K562 (cell line): ENCODE measurements around the gene FCGR2B. TPM values are rescaled to one million over a fixed set of nuclear protein-coding genes. Genes with fewer than 3 reads are reported as not detected.

Experiments used
- ARID1B ChIP-seq: fragments of 450-650 bp; IDR thresholded peaks from 2 replicates; pipeline ENCODE4 v1.6.1; 2016; ENCODE audit warnings: antibody characterized with exemption, mild to moderate bottlenecking, inconsistent platforms
- BRF1 ChIP-seq: IDR thresholded peaks from 3 replicates; pipeline ENCODE4 v1.6.1; 2011; ENCODE audit warnings: borderline replicate concordance, mild to moderate bottlenecking; ENCODE audit not compliant: insufficient read length; ENCODE audit errors: extremely low read depth
- HDAC8 ChIP-seq: fragments of 450-650 bp; IDR thresholded peaks from 2 replicates; pipeline ENCODE4 v1.6.1; 2016; ENCODE audit warnings: mild to moderate bottlenecking, missing genetic modification characterization, moderate library complexity, missing compliant biosample characterization
- HLTF ChIP-seq: fragments of 450-650 bp; IDR thresholded peaks from 2 replicates; pipeline ENCODE4 v1.6.1; 2016
- MCM3 ChIP-seq: fragments of 450-650 bp; IDR thresholded peaks from 2 replicates; pipeline ENCODE4 v1.6.1; 2016
- MECOM ChIP-seq: fragments of 250-450 bp; sonication (Bioruptor Pico); IDR thresholded peaks from 2 replicates; pipeline ENCODE4 v1.8.0; 2022; ENCODE audit warnings: inconsistent platforms
- MTA3 ChIP-seq: fragments of 450-650 bp; formaldehyde crosslinking; IDR thresholded peaks from 2 replicates; pipeline ENCODE4 v1.6.1; 2017; ENCODE audit warnings: mild to moderate bottlenecking, borderline replicate concordance
- MYNN ChIP-seq, 2 experiments: sonication (generic); formaldehyde crosslinking in 1 of 2; IDR thresholded peaks; 2 replicates each; pipeline versions ENCODE4 v1.5.0 to v1.6.1; 2016 to 2020; ENCODE audit warnings: antibody characterized with exemption in 1 of 2, missing genetic modification reagents in 1 of 2
- NR4A1 ChIP-seq, 2 experiments: fragments of 250-450 bp in 1 of 2; fragments of 450-650 bp in 1 of 2; sonication (Bioruptor Pico) in 1 of 2; IDR thresholded peaks; 2 replicates each; pipeline versions ENCODE4 v1.4.0 to v1.6.1; 2016 to 2020; ENCODE audit warnings: mild to moderate bottlenecking in 2 of 2, missing compliant biosample characterization in 1 of 2, missing genetic modification characterization in 1 of 2, moderate library complexity in 1 of 2
- POLR2G ChIP-seq: fragments of 200-400 bp; formaldehyde crosslinking; IDR thresholded peaks from 2 replicates; pipeline ENCODE4 v1.6.1; 2017; ENCODE audit warnings: low read depth, mild to moderate bottlenecking, antibody characterized with exemption, low read length, moderate library complexity
- POLR3G ChIP-seq: IDR thresholded peaks from 2 replicates; pipeline ENCODE4 v1.6.1; 2011; ENCODE audit not compliant: insufficient read length, insufficient replicate concordance; ENCODE audit errors: extremely low read depth
- SIN3A ChIP-seq, 2 experiments: fragments of 150-350 bp in 1 of 2; IDR thresholded peaks; 2 replicates each; pipeline ENCODE4 v1.6.1; 2011 to 2016; ENCODE audit warnings: borderline replicate concordance in 2 of 2, low read depth in 2 of 2, low read length in 2 of 2, mild to moderate bottlenecking in 2 of 2, moderate library complexity in 2 of 2; ENCODE audit not compliant: control insufficient read depth in 1 of 2
- TCF3 ChIP-seq: sonication (generic); formaldehyde crosslinking; IDR thresholded peaks from 2 replicates; pipeline ENCODE4 v1.4.0; 2020; ENCODE audit warnings: mild to moderate bottlenecking, missing genetic modification reagents
- ZFX ChIP-seq: sonication (generic); formaldehyde crosslinking; IDR thresholded peaks from 2 replicates; pipeline ENCODE4 v1.8.0; 2022; ENCODE audit warnings: mild to moderate bottlenecking, missing genetic modification reagents, moderate library complexity
- polyA plus RNA-seq, 8 experiments: library from polyadenylated mRNA; depleted of rRNA in 4 of 8; stranded (reverse) in 5 of 8; unstranded in 3 of 8; fragments of >200 nt; fragmentation: Nextera tagmentation in 2 of 8; fragmentation: Illumina TruSeq in 1 of 8; extraction: Ambion mirVana in 2 of 8; extraction: Trizol in 1 of 8; gene quantifications; 2 replicates each; pipeline versions ENCODE4 v1.2.1 to v1.2.3, GENCODE V29; 2011 to 2014; ENCODE audit warnings: inconsistent platforms in 1 of 8, missing spikeins in 1 of 8
- total RNA-seq, 7 experiments: library from RNA; depleted of rRNA in 6 of 7; stranded (reverse); fragments of >200 nt in 6 of 7; fragmentation: Illumina TruSeq in 2 of 7; extraction: Trizol in 2 of 7; gene quantifications; 2 replicates each; pipeline versions ENCODE4 v1.2.1 to v1.2.3, GENCODE V29; 2011 to 2021; ENCODE audit warnings: low replicate concordance in 1 of 7
- TF ChIP-seq, protein P1 (sequence below): fragments of 450-650 bp; formaldehyde crosslinking; IDR thresholded peaks from 2 replicates; pipeline ENCODE4 v1.4.0; 2022; ENCODE audit warnings: missing genetic modification characterization
- TF ChIP-seq, protein P2 (sequence below), 3 experiments: IDR thresholded peaks in 2 of 3; conservative IDR thresholded peaks in 1 of 3; 2 replicates each; pipeline ENCODE4 v1.5.1; 2011 to 2012; ENCODE audit warnings: low read length in 3 of 3, mild to moderate bottlenecking in 3 of 3, control low read depth in 2 of 3, improper control_type of control experiment in 1 of 3, inconsistent platforms in 1 of 3, low read depth in 1 of 3, mixed read lengths in 1 of 3, moderate library complexity in 1 of 3; ENCODE audit not compliant: insufficient read depth in 2 of 3
- TF ChIP-seq, protein P3 (sequence below), 2 experiments: fragments of 450-650 bp; conservative IDR thresholded peaks; 2 replicates each; pipeline ENCODE4 v1.6.1; 2017; ENCODE audit warnings: mild to moderate bottlenecking in 2 of 2, moderate library complexity in 2 of 2
- TF ChIP-seq, protein P4 (sequence below): fragments of 200-800 bp; sonication (Bioruptor generic); IDR thresholded peaks from 2 replicates; pipeline ENCODE4 v1.6.1; 2017; ENCODE audit warnings: missing genetic modification characterization, missing compliant biosample characterization
- TF ChIP-seq, protein P5 (sequence below): fragments of 450-650 bp; formaldehyde crosslinking; IDR thresholded peaks from 2 replicates; pipeline ENCODE4 v1.4.0; 2022; ENCODE audit warnings: mild to moderate bottlenecking, moderate library complexity

Gene FCGR2B
- total and polyA plus RNA-seq, 9 of the 15 experiments (the other 6 are each of a cell fraction or from before 2014, with no cell fraction given): 1.7 to 8.9 (median 3.9) TPM

DNA sequence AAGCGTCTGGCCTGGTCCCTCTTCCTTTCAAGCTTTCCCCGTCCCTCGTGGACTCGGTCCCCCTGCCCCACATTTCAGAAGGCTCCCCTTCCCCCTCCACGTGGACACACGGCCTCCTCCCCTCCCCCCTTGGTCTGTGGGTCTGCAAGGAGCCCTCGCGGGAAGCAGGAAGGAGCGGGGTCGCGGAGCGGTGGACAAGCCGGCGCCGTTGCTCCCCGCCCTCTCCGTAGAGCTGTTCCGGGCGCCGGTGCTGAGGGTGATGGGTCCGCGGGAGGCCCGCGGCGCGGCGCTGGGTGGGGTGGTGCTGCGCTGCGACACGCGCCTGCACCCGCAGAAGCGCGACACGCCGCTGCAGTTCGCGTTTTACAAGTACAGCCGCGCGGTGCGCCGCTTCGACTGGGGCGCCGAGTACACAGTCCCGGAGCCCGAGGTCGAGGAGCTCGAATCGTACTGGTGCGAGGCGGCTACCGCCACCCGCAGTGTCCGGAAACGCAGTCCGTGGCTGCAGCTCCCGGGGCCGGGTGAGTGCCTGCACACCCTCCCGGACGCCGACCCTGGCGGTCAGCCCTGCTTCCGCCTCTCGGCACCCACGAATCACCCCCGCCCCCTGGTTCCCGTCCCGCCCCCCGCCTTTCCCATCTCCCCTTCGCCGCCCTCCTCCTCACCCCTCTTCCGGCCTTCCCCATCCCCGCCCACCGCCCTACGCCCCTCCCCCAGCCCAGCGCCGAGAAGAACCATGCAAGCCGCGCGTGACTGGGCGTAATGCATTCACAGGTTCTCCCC, 63.7 kb downstream of the FCGR2B start (continued):
- TF ChIP-seq SIN3A (IDR thresholded peaks at IDR 0.05; ENCODE audit: borderline replicate concordance in 2 of 2, control insufficient read depth in 1 of 2, low read depth in 2 of 2, low read length in 2 of 2) (peak; percentile 19 to 60; a peak in 1 of 4 replicates), TCF3 (CRISPR knock-in tag) (no peak), HDAC8 (tag) (no peak), MCM3 (no peak), MYNN (IDR thresholded peaks at IDR 0.05) (no peak), MYNN (CRISPR knock-in tag; IDR thresholded peaks at IDR 0.05) (no peak), MTA3 (peak; percentile 61; the same call in 1 of the 2 replicates), MECOM (no peak), NR4A1 (CRISPR knock-in tag; IDR thresholded peaks at IDR 0.05) (no peak; the same call in 1 of the 2 replicates), NR4A1 (tag; IDR thresholded peaks at IDR 0.05) (0 out of 2 replicates have a peak, but pooled peaks have one; percentile 29), ZFX (peak; percentile 91), HLTF (peak; percentile 57; the same call in 1 of the 2 replicates), POLR2G (peak; percentile 88), ARID1B (no peak; the same call in 1 of the 2 replicates), BRF1 (no peak), POLR3G (no peak)
- TF ChIP-seq, protein P1, sequence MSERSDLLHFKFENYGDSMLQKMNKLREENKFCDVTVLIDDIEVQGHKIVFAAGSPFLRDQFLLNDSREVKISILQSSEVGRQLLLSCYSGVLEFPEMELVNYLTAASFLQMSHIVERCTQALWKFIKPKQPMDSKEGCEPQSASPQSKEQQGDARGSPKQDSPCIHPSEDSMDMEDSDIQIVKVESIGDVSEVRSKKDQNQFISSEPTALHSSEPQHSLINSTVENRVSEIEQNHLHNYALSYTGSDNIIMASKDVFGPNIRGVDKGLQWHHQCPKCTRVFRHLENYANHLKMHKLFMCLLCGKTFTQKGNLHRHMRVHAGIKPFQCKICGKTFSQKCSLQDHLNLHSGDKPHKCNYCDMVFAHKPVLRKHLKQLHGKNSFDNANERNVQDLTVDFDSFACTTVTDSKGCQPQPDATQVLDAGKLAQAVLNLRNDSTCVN (CRISPR knock-in tag): no peak
- TF ChIP-seq, protein P2, sequence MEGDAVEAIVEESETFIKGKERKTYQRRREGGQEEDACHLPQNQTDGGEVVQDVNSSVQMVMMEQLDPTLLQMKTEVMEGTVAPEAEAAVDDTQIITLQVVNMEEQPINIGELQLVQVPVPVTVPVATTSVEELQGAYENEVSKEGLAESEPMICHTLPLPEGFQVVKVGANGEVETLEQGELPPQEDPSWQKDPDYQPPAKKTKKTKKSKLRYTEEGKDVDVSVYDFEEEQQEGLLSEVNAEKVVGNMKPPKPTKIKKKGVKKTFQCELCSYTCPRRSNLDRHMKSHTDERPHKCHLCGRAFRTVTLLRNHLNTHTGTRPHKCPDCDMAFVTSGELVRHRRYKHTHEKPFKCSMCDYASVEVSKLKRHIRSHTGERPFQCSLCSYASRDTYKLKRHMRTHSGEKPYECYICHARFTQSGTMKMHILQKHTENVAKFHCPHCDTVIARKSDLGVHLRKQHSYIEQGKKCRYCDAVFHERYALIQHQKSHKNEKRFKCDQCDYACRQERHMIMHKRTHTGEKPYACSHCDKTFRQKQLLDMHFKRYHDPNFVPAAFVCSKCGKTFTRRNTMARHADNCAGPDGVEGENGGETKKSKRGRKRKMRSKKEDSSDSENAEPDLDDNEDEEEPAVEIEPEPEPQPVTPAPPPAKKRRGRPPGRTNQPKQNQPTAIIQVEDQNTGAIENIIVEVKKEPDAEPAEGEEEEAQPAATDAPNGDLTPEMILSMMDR (IDR thresholded peaks at IDR 0.05 in 2 of 3, conservative IDR thresholded peaks at IDR 0.05 in 1 of 3; ENCODE audit: insufficient read depth in 2 of 3, low read depth in 1 of 3, low read length in 3 of 3): peak in 2 of 3 experiments; percentile 6 to 7; a peak in 1 of 6 replicates
- TF ChIP-seq, protein P3, sequence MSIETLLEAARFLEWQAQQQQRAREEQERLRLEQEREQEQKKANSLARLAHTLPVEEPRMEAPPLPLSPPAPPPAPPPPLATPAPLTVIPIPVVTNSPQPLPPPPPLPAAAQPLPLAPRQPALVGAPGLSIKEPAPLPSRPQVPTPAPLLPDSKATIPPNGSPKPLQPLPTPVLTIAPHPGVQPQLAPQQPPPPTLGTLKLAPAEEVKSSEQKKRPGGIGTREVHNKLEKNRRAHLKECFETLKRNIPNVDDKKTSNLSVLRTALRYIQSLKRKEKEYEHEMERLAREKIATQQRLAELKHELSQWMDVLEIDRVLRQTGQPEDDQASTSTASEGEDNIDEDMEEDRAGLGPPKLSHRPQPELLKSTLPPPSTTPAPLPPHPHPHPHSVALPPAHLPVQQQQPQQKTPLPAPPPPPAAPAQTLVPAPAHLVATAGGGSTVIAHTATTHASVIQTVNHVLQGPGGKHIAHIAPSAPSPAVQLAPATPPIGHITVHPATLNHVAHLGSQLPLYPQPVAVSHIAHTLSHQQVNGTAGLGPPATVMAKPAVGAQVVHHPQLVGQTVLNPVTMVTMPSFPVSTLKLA (conservative IDR thresholded peaks at IDR 0.05): peak; percentile 37 to 77; a peak in 3 of 4 replicates
- TF ChIP-seq, protein P4, sequence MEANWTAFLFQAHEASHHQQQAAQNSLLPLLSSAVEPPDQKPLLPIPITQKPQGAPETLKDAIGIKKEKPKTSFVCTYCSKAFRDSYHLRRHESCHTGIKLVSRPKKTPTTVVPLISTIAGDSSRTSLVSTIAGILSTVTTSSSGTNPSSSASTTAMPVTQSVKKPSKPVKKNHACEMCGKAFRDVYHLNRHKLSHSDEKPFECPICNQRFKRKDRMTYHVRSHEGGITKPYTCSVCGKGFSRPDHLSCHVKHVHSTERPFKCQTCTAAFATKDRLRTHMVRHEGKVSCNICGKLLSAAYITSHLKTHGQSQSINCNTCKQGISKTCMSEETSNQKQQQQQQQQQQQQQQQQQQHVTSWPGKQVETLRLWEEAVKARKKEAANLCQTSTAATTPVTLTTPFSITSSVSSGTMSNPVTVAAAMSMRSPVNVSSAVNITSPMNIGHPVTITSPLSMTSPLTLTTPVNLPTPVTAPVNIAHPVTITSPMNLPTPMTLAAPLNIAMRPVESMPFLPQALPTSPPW (CRISPR knock-in tag): peak; percentile 90
- TF ChIP-seq, protein P5, sequence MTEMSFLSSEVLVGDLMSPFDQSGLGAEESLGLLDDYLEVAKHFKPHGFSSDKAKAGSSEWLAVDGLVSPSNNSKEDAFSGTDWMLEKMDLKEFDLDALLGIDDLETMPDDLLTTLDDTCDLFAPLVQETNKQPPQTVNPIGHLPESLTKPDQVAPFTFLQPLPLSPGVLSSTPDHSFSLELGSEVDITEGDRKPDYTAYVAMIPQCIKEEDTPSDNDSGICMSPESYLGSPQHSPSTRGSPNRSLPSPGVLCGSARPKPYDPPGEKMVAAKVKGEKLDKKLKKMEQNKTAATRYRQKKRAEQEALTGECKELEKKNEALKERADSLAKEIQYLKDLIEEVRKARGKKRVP (CRISPR knock-in tag): no peak
